NCI-H446 (cell line): ENCODE measurements around the gene IFT43.

Source experiments
- DNase-seq, 2 experiments: peaks; one replicate each; lab custom pipeline; 2025; lab: John Stamatoyannopoulos, UW

The IFT43 gene

DNA sequence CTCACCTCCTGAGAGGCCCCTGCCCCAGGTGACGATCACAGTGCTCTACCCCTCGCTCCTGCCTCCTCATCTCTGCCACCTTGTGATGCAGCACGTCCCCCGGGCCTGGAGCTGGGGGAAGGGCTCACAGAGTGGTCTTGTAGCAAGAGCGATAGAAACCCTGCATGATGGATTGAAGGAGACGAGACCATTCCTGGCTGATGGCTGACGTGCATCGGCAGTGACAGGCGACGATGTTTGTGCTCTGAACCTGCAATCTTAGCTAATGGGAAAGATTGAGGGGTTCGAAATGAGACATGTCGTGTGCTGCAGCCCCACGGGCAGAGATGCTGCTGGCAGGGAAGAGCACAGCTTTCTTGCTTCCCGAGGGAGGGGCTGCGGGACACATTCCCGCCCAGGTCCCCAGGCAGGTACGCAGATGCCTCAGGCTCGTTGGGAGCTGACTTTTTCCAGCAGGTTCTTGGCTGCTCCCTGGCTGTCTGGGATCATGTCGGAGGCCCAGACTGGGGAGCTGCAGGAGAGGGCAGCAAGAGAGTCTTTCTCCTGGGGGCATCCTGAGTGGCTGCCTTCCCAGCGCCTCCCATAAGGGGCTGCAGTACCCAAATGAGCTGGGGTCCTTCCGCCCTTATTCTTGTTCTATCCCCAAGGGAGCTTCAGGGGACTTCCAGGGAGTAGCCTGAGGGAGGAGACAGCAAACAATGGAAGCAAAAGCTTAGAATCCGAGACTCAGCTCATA, 127.5 kb downstream of the IFT43 start:
- DNase-seq = no peak

DNA sequence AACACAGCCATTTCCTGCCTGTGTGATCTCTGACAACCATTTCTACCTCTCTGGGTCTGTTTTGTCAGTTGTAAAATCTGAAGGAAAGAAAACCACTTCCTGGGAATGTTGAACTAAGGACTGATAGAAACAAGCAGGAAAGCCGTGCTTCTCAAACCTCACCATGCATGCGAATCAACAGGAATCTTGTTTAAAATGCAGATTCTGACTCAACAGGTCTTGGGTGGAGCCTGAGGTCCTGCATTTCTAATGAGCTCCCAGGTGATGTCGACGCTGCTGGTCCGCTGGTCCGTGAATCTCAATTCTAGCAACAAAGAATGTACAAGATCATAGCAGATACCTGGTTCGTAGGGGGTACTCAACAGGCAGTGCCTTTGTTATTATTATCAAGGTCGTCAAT, 128.1 kb downstream of the IFT43 start:
- DNase-seq = no peak

DNA sequence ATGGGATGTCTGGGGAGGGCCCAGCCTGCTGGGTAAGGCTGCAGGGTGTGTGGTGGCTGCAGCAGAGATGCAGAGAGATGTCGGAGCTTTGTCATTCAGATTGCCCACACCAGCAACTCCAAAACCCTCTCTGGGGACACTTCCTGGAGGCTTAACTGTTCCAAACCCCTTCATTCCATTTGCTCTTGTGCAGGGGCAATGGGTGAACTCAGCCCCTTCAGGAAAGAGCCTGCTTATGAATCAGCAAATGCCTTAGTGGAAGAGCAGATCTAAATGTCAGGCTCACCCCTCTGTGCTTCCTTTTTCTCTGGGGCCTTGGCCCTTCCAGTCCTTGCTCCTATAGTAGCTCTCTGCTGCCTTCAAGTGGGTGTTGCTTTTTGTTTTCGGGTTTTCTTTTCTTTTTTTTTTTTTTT, 129.5 kb downstream of the IFT43 start:
- DNase-seq = no peak

DNA sequence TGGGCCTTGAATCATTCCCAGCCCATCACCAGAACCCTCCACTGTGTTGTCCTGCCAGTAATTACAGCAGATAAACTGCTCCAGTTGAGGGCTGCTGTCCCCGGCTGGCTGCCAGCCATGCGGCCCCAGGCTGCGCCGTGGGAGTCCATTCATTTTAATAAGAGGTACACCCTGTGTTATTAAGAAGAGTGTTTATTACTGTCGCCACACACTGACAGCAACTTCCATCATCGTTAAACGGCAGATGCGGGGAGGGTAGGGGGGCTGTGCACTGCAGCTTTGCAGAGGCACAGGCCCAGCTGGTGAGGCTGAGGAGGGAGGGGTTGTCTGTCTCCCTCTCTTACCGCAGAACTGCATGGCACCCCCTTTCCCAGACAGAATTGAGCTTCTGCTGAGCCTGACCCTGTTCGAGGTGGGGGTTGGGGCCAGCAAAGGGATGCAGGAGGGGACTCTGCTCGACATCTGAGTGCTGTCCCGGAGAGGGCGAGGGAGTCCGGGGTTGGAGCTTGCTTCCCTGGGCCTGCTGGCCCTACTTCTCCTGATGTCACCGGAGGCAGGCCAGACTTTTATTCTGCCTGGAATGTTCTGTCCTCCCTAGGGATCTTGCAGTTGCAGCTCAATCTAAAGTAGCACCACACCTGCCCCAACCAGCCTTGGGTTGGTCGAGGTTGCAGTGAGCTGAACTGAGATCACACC, 132.4 kb downstream of the IFT43 start:
- no peak for DNase-seq

DNA sequence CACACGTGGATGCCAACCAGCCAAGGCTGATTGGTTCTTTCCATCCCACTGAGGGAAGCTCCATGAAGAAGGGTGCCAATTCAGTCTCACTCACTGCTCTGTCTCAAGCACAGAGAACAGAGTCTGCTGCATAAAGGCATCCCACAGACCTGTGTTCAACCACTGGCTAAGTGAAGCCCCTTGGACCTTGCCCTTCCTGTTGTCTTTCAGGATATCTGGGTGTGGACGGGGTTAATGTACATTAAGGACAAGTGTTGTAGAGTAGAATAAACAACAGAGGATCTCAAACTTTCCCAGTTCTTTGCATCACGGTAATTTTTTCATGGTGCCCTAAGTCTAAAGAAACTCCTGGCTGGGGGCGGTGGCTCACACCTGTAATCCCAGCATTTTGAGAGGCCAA, 133.0 kb downstream of the IFT43 start:
- no peak for DNase-seq

DNA sequence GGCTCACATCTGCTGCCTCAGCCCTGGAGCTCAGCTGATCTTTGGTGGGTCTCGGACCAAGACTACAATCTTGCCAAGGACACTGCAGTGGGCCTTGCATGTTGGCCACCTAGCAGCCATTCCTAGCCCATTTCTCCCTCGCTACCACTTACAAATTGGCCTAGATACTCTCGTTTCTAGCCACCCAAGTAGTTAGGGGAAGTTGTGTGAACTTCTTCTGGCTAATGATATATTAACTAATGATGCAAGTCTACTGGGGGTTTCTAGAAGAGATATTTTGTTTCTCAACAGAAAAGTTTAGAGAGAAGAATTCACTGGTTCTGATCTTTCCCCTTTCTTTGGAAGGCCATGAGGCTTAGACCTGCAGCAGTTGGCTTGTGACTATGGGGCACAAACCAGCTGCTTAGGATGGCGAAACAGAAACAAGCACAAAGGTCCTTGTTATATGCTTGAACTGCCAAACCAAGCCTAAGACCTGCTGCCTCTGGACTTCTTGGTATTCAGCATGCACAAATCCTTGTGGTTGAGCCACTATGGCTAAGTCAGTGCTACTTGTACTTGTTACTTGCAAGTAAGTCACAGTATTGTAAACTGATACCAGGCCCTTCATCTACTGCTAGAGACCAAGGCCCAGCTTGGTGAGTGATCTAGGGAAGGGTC, 135.7 kb downstream of the IFT43 start:
- no peak for DNase-seq

DNA sequence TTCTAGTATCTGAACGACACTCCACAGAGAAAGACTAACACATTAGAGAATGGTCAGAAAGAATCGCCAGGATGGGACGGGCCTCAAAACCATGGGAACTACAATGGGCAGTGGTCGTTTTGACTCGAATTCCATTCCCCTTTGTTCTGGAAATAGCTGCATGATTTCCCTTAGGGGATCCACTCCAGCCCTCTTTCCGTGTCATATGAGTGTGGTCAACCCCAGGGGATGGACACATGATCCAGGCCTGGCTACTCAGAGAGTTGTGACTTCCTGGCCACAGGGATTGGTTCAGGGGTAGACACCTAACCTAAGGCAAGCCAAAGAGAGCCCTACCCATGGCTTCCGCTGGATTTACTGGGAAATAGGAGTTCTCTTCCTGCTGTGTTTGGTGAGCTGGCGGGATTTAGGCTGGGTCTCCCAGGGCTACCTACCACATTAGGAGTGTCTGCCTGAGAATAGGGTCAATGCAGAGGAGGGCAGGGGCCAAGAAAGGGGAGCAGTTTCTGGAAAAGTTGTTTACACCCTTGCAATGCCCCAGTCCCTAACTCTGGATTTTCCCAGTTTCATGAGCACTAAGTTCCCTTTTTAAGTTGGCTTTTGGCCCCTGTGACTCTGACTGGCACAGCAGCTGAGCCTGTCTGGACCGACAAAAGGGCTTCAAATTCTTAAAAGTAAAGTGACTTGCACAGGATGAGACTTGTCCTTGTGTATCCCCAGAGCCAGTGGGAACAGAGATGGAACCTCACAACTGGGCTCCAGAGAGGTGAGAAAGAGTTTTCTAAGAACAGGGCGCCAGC, 138.1 kb downstream of the IFT43 start:
- DNase-seq = no peak

DNA sequence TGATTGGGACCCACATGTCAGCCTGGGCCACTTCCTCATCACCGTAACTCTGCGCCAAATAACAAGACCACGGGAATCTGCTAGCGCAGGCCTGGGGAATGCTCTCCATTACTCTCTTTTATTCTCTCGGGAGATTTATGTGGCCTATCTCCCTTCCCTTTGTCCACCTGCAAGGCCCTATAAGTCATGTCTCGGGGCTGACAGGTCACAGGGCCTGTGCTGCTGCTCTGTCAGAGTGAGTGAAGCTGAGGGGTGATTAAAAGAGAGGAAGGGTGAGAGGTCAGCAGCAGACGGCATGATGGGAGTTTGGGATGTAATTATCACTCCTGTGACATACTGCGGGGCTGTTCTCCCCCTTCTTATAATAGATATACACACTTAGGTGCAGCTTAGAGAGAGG, 139.9 kb downstream of the IFT43 start:
- DNase-seq = no peak

DNA sequence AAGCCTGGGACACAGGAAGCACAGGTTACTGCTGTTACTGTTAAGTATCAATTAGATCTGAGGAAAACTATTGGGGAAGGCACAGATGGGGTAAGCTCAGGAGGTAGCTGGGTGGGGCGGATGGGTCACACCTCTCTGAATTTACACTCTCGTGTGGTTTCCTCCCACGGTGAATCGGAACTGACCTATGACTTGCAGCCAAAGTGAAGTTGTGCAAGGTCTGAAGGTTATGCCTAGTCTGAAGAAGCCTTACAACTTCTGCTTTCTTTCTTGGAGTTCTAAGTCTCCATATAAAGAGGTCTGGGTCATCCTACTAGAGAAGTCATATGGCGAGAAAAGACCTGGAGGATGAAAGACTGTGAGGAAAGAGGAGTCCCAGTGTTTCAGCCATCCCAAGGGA, 140.5 kb downstream of the IFT43 start:
- DNase-seq = no peak

DNA sequence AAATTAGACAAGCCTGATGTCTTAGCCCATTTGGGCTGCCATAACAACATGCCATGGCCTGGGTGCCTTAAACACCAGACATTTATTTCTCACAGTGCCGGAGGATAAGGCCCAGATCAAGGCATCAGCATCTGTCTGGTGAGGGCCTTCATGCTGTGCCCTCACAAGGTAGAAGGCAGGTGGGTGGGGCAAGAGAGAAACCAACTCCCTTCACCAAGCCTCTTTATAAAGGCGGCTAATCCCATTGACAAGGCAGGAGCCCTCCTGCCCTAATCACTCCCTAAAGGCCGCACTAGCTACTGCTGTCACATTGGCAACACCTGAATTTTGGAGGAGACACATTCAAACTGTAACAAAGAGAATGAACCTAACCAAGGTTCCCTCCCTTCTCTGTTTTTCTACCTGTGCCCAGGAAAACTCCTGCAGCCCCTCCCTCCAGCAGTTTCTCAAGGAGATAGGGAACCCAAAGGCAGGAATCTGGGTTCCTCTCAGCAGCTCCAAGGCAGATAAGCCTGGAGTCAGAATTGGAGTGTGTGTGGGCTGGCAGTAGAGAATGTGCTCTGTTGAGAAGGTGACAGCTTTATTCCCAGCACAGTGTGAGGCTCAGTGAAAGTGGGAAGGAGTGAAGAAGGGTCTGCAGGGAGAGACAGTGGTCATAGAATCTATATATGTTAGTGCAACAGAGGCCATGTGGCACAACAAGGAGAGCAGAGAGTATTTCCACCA, 144.5 kb downstream of the IFT43 start:
- no peak for DNase-seq

DNA sequence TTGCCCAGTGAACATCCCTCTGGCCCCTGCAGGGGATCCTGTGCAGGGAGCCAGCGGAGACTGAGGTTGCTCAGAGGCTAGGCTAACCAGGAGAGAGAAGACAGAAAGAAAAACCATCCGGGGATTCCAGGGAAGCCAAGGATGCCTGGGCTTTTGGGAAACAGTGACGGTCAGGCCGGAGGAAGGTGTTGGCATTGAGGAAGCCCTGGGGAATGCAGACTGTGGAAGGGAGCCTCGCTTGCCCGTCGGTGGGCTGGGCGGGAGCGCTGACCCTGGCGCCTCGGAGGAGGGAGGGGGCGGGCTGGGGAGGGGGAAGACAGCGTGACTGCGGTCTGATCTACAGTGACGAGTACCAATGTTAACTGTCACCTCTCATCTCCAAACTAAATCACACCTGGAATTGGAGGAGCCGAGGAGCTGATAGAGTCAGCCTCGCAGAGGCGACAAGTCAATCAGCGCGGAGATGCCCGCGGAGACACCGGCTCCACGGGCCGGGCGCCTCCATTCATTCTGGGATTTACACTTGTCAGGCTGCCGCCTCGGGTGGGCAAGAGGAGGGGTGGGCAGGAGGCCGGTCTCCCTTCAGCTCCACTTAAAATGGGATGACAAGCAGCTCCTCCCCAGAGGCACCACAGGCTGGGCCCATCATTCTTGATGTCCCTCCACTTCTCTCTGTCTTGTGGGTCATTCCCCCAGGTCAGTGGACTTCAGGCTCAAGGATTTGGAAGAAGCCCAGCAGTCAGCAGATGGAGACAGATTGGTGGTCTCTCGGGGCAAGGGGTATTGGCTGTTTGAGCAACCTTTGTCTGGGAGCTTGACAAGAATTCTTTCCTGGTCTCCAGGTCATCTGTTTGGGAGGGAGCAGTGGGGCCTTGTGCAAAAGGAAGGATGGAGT, 145.8 kb downstream of the IFT43 start:
- DNase-seq = no peak

DNA sequence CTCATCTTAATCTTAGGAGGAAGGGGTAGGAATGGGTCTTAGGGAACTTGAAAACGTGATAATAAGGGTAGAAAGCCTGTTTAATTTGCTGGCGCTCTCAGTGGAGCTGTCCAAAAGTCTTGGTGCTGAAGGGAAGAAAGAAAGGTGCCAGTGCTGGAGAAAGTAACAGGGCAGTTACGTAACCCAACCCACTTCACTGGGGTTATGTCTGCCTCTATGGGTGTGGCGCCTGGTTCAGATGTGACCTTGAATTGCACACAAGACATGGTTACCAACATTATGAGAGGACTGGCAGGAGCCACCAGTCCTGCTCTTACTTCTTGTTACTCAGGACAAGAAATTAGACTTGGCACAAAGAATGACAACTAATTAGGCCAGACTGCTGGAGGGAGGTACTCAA, 147.5 kb downstream of the IFT43 start:
- DNase-seq = no peak
